Measurements from ENCODE around the gene CTNNA3. TPM values are rescaled to one million over a fixed set of nuclear protein-coding genes. Genes with fewer than 3 reads are reported as not detected.

The CTNNA3 gene
- total and polyA plus RNA-seq, 2 donors (not counting 3 experiments of a cell fraction or from before 2014, with no cell fraction given), result not detected

DNA sequence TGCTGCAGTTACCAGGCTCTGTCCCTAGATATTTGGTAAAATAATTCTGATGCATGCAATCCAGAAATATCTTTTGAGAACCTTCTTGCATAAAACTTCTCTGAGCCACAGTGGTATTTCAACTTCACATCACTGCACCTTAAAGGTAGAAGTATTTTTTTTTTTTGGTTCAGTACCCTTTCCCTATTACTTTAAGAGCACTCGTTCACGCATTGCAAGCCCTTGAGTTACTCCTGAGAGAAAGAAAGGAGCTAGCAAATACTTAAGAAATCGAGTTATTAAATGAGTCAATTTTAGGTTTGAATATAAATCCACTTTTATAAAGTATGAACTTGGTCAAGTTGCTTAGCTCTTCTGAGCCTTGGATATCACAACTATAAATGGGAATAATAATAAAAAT is 1377.2 kb downstream of the CTNNA3 start:
- Histone ChIP-seq H3K36me3 (ENCODE audit: control insufficient read depth in 2 of 2, extremely low read depth in 1 of 2, insufficient read depth in 2 of 2, low read length in 2 of 2) (no peaks in the 10 kb centered on the region), H3K27me3 (ENCODE audit: control insufficient read depth in 2 of 2, insufficient read depth in 2 of 2, low read length in 2 of 2) (no peaks in the 10 kb centered on the region), H3K27ac (ENCODE audit: insufficient read depth, low read depth, low read length) (no peak overlapping the region), H3K9ac (replicated peaks; ENCODE audit: extremely low read depth, insufficient read depth, low read length) (no peak overlapping the region), H3K4me1 (ENCODE audit: control insufficient read depth, extremely low read depth, insufficient read depth, low read length) (no peaks in the 10 kb centered on the region), H3K9me1 (replicated peaks; ENCODE audit: control insufficient read depth, extremely low read depth, insufficient read depth, low read length) (no peaks in the 10 kb centered on the region), H4K20me1 (replicated peaks; ENCODE audit: control insufficient read depth, extremely low read depth, insufficient read depth, low read length) (no peaks in the 10 kb centered on the region), H3K4me3 (replicated peaks in 1 of 3; ENCODE audit: insufficient read depth in 1 of 3, low read depth in 1 of 3, low read length in 3 of 3) (no peak overlapping the region), H3K9me3 (replicated peaks; ENCODE audit: control insufficient read depth, insufficient read depth, low read length) (no peaks in the 10 kb centered on the region), H3K4me2 (ENCODE audit: insufficient read depth, low read length) (no peak overlapping the region), H2AFZ (ENCODE audit: low read depth, low read length) (no peak overlapping the region), H3K79me2 (ENCODE audit: control insufficient read depth, insufficient read depth, low read length) (no peaks in the 10 kb centered on the region)
- POLR2A ChIA-PET, result no interaction called here
- CTCF ChIA-PET, result no interaction called here
- intact Hi-C loops (cut with micrococcal nuclease), result no loop called here
- TF ChIP-seq FOS (IDR thresholded peaks at IDR 0.05; ENCODE audit: borderline replicate concordance, insufficient read depth, low read length) (no peak), CTCF (IDR thresholded peaks at IDR 0.05; ENCODE audit: extremely low read depth in 1 of 2, insufficient read depth in 1 of 2, low read depth in 1 of 2, low read length in 2 of 2) (no peak), MYC (IDR thresholded peaks at IDR 0.05; ENCODE audit: low read depth, low read length) (no peak), POLR2A (IDR thresholded peaks at IDR 0.05; ENCODE audit: low read depth, low read length) (no peak), POLR2AphosphoS5 (IDR thresholded peaks at IDR 0.05; ENCODE audit: insufficient read depth, low read depth, low read length) (no peak), JUN (IDR thresholded peaks at IDR 0.05; ENCODE audit: borderline replicate concordance, insufficient read depth, insufficient read length, low read depth) (no peak), MAX (IDR thresholded peaks at IDR 0.05; ENCODE audit: insufficient read depth, insufficient read length) (no peak), EZH2 (IDR thresholded peaks at IDR 0.05; ENCODE audit: borderline replicate concordance, low read depth, low read length, severe bottlenecking) (no peak)
- no peak for FAIRE-seq
- dilution Hi-C loops (cut with MboI; ENCODE audit: extremely low pct_ligation_motif_present, low sequenced_read_pairs), result no loop called here
- no peak for DNase-seq (ENCODE audit: low read depth, low spot score)
- BruUV-seq (replicated peaks), result no TSS peak
